ENCODE results near the gene PKP4.

DNA sequence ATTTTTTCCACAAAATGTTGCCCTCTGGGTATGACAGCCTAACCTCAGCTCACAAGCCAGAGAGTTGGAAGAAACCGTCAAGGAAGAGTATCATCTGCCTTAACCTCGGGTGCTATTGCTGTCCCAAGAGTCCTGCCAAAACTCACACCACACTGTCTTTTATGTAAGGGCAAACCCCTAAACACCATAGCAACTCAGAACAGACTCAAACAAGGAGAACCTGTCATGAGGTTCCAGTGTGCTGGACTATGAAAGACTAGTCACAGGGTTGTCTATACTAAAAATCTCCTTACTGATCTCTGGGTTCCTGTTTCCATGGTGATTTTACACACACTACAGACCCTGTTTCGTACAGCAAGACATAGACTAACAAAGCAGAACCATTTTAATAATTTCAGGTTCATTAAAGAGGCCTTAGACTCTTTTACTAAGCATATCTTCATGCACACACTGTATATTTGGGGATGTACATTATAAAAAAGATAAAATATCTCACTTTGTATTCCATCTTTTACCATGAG, 159.8 kb downstream of the PKP4 start:
- no peak for TF ChIP-seq CTCF (IDR thresholded peaks at IDR 0.05 in 2 of 3, conservative IDR thresholded peaks at IDR 0.05 in 1 of 3; ENCODE audit: insufficient read depth in 2 of 3, low read depth in 1 of 3, low read length in 3 of 3)
- no peak for TF ChIP-seq HNRNPLL (IDR thresholded peaks at IDR 0.05; ENCODE audit: low read depth, low read length, poor library complexity, severe bottlenecking)
- no peak for TF ChIP-seq GTF2F1 (IDR thresholded peaks at IDR 0.05; ENCODE audit: low read depth, low read length)
- TF ChIP-seq ZNF780A (CRISPR knock-in tag; IDR thresholded peaks at IDR 0.05), result no peak
- TF ChIP-seq MTF1 (CRISPR knock-in tag; IDR thresholded peaks at IDR 0.05; ENCODE audit: borderline replicate concordance), result no peak
- no peak for TF ChIP-seq PHF8 (IDR thresholded peaks at IDR 0.05; ENCODE audit: borderline replicate concordance, low read length)
- no peak for TF ChIP-seq HES1 (IDR thresholded peaks at IDR 0.05; ENCODE audit: low read depth)
- no peak for TF ChIP-seq NUFIP1 (IDR thresholded peaks at IDR 0.05; ENCODE audit: partially characterized antibody)
- TF ChIP-seq KLF6 (CRISPR knock-in tag; IDR thresholded peaks at IDR 0.05; ENCODE audit: borderline replicate concordance), result no peak
- TF ChIP-seq PHF20 (IDR thresholded peaks at IDR 0.05; ENCODE audit: partially characterized antibody), result no peak
- no peak for TF ChIP-seq KLF16 (IDR thresholded peaks at IDR 0.05)
- TF ChIP-seq SMARCA4 (IDR thresholded peaks at IDR 0.05), result no peak
